ENCODE results near the gene GPD2.

The GPD2 gene

DNA sequence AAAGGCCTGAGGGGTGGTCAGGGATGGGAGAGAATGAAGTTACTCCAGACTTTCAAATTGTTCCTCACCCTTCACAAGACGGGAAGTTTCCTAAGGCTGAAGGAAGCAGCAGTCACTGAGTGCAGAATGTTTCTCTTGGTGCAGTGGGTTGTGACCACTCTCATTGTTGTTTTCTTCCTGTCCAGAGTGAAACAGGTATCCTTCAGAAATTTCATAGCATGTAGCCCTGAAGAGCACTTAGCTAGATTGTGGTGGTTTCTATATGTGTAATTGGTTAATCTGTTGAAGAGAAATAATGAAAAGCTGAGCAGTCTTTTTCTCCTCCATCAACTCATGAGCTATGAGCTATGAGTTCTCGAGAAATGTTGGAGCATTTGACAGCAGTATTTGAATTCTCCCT is 96.8 kb downstream of the GPD2 start:
- DNase-seq: no peak

DNA sequence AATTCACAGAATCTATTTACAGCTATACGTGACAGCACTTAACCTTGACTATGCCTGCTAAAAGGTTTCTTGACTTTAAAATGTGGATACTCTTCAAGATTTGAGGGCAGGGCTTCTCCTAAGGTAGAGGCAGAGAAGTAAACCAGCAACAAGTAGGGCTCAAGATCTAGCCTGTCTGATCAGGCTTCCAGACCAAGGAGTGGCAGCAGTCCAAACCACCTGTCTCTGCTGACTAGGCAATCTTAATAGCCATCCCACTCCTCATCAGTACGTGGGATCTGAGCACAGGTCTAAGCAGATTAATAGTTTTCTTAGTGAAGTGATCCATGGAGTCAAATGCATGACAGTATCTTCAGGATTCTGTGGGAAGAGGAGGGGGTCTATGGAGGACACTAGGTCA is 100.4 kb downstream of the GPD2 start:
- DNase-seq: no peak

DNA sequence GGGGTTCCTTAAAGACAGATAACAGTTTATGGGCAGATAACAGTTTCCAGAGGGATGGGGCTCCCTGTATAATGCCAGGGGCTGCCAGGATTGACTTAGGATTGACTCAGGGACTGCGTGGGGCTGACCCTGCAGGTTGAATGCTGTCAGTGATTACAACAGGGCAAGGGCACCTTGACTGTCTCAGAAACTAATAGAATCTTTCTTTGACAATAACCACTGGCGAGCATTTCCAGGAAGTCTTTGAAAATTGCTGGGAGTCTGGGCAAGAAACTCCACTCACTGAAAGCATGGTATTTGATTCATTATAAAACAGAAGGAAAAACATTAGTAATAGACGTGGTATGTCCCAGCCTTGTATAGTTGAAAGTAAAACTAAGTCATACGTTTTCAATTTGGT is 101.0 kb downstream of the GPD2 start:
- DNase-seq: no peak

DNA sequence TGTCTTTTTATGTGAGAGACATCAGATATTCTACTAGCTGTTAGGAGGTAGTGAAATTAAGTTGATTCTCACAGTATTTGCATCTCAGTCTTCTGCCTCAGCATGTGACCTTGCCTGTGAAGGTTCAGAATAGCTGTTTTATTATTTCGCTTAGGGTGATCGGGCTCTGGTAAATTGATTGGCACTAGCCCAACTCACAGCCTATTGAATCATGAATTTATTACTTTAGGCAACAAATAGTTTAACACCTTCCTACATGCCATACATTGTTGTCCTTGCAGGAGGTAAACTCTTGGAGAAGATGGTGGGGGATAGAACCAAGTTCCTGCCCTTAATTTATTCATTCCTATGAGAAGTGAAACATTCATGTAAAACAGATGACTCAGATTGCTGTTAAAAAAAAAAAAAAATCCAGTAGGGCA is 101.9 kb downstream of the GPD2 start:
- no peak for DNase-seq

DNA sequence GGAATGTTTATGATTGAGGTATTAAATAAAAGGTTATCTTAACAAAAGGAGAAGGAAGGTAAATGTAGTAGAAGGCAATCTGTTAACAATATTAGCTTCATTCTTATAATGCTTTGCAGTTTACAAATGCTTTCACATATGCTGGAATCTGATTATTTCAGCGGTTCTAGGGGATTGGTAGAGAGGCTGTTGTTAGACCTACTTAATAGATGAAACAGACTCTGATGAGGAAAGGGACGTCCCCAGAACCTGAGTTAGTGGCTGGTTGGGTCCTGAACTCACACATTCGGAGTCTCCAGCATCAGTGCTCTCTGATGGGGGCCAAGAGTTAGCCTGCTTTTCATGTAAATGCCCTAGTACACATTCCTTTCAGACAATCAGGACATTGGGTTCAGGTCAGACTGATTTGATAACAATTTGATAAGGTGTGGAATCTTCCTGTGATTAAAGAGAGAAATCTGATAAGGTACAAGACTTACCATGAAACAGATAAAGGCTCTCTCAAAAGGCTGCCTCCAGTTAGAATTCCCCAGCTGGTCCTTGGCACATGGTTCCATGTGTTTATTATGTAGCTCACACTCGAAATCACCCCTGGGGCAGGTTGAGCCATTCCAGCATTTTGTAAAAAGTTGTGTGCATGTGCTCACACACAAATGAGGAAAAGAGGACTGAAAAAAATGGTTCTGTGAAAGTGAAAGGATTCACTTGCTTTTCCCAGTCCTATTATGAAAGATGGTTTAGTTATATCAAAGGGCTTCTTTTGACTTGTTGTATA is 103.1 kb downstream of the GPD2 start:
- DNase-seq: no peak

DNA sequence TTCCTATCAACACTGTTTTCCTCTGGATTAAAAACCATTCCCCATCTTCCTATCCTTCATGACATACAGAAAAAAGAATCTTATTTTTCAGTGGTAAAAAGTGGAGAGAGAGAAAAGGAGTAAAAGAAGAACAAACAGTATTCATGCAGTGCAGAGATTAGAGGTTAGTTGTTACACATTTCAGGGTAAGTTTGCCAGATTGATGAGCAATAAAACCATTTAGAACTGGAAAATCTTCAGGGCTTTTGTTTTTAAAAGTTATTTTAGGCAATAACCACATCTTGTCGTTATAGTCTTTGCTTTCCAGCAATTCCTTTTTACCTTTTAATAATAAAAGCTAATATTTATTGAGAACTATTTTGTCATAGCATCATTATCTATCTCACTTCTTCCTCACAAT is 104.5 kb downstream of the GPD2 start:
- no peak for DNase-seq

DNA sequence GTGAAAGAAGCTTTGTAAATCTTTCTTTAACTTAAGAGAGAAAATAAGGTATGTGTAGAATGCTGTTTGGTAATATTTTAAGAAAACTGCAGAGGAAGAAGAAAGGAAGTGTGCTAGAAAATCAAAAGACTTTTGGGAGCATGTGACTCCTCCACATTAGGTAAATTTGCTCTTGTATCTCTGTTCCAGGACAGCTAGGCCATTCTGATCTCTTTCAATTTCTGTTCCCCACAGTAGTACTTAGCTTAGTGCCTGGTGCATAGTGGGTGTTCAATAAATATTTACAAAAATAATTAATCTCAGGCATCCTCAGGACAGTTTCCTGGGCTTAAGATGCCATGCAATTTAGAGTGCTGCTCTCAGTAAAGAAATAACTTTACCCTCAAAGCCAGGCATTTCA is 105.0 kb downstream of the GPD2 start:
- DNase-seq: no peak

DNA sequence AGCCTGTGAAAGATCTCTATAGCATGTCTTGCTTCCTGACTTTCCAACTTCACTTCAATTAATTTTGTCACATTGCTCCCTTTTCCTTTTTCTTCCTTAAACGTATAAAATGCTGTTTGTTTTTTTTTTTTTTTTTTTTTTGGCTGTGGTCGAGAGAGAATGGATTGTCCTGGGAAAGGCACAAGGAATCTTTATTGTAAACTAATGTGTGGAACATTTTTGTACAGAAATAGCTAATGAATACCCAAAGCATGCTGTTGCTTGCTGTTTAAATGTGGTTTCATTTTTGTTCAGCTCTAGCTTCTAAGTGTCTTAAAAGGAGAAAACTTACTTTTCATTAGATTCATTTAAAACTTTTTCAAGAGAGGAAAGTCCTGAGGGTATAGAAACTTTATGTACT is 105.5 kb downstream of the GPD2 start:
- DNase-seq: no peak

DNA sequence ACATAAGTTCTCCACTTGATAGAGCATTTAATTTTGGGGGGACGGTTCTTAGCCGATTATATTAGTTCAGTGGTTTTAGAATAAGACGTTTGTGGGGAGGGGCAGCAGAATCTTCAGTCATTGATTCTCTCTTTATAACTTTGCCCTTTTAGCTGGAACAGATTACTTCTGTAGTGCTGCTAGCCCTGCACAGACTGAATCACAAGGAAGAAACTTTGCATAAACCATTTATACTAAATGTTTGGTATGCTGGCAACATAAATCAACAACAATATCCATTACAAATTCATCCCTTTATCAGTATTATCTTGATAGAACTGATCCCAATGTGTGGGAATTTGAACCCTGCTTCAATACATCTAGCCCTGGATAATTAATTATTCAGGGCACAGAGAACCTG is 112.2 kb downstream of the GPD2 start:
- DNase-seq: no peak

DNA sequence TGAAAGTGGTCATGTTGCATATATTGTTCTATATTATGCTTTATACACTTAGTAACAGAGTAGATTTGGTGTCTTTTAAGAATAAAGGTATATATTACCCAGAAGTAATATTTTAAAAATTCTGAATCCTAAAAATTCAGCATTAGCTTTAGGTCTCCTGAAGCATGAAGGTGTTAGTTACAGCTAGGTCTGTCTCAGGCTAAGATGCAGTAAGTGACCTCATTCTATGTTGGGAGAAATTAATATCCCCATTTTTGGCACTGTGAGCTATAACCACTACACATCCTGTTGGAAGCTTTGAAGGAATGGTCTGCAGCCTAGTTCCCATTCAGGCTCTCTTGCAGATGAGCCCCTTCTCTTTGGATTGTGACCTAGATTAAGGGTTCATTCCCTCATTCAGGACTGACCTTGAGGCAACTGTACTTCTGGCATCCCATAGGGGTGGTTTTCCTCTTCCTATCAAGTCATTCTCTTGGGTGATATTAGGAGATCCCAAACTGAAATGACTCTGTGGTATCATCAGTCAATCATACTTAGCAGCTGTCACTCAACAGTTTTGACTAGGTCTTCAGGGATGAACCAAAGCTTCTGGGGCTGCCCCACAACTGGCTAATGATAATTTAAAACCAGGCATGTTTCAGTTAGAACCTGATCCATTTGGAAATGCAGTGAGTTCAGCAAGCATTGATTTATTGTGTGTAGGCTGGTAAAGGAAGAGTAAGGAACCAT is 117.7 kb downstream of the GPD2 start:
- DNase-seq: no peak

DNA sequence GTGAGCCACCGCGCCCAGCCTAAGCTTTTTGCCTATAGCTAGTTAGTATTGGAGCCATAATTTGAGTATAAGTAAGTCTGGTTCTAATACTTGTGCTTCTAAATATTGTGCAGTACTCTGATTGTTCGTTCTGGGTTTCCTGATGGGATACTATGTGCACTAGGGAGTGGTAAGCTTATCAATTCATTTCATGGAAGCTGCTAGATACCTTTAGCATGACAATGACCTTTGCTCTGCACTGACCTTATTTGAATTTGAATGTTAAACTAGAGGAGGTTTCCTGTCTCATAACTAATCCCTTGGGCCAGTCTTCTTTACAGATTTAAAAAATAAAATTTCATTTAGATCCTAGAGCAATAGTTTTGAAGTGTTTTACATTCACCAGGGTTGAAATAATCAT is 125.1 kb downstream of the GPD2 start:
- DNase-seq: no peak

DNA sequence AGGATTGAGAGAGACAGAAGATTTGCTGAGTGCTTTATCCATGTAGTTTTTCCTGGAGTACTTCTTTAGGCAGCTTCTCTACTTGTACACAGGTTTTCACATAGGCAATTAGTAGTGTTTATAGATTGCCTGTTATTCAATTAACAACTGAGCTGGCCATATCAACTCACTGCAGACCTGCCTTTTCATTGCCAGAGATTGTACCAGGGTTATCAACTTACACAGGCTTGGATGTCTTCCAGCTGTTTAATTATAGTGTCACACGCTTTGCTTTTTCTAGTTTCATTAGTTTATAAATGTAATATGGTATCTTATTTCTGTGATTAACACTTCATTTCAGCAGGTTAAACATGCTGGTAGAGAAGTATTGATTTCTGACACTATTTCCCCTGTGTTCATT is 125.9 kb downstream of the GPD2 start:
- peak; percentile 97 for DNase-seq

DNA sequence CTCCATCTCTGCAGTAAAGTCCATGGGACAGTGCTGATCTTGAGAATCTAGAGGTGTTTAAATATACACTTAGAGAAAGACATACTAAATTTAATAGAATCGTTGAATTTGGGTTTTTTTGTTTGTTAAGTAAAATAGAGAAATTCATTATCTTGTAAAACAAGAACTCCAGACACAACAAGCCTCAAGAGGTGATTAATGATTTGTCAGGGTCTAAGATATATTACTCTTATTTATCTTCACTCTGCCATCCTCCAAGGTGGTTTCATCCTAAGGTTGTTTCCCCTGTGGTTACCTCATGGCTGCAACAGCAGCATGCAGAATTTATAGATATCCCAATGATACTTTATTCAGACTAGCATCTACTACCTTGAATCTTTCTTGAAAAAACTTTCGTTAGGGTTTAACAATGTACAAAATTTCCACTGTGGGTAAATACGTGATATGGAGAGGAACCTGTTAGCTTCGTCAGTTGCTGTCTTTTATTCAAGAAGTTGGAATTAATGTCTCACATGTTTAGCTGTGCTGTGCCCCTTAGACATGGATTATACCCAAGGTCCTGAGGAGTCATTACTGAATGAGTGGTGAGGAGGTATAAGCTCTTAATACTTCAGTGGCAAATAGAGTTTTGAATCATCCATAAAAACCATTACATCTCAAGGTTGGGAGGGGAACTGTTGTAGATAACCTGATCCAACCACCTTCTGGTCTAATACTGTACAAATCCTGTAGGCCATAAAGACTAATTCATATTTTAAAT is 128.0 kb downstream of the GPD2 start:
- DNase-seq: no peak

DNA sequence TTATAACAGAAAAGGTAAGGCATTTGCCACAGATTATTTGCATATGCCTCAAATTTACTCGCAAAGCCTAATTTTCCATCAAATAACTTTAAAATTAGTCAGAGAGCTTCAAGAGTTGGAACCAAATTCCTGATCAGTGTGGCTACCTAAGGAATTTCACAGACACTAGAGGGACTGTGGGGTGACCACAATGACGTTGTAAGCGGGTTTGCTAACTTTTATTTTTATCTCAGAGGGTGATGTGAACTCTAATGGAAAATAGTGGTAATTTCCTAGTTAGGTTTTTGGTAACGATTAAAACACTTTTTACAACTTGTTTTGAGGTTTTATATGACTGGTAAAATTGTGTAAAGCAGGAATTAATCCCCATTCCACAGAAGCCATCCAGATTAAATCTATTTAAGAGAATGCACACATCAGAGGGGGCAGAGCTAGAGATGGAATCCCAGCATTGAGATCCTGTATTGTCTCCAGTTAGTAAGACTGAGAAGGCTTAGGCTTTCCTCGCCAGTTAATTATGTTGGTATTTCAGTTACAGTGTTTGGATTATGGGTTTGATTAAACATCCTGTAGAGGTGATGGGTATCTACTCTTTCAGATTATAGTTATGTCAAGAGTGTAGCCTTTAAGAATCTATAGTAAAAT is 129.0 kb downstream of the GPD2 start:
- no peak for DNase-seq

DNA sequence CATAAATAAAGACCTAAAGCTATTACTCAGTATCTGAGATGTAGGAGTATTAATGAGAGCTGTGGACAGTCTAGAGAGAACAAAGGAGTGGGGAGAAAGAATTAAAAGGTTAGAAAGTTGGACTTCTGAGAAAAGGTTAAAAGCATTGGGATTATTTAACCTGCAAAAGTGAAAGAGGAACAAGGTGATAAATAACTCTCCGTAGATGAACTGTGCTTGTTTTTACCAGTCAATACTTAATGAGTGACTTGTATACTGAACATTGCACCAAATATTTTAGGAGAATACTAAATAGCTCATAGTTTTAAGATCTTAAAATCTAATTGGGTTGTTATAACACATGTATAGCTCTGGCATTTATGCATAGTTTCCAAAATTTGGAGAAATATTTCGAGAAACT is 137.5 kb downstream of the GPD2 start:
- no peak for DNase-seq

DNA sequence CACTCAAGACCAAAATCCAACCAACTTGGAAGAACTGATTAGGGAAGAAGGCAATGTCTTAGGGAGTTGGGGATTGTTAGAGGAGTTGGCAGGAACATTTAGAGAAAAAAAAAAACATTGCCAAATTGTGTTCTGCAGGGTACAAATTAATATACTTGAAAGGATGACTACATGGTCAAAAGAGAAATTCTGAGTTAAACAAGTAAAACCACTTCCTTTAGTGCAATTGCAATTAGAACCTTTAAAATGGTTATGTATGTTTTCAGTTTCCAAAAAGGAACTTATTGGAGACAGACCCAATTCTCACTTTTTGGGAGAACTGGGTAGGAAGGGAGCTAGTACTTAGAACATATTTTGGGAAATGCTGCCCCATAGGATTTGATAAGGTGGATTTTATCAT is 137.9 kb downstream of the GPD2 start:
- no peak for DNase-seq

DNA sequence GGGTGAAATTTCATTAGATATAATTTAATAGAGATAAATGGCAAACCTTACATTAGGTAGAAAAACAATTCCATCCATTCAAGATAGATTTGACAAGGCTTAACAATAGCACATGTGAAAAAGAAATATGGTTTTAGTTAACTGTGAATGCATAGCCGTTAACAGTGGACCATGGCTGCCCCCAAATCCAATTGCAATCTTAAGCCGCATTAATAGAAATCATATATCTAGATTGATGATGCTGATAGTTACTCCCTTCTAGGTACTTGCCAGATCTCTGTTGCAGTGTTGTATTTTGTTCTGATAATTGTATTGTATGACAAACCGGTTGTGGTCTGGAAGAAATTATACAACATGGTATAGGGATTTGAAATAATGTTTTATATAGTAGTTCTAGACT is 139.8 kb downstream of the GPD2 start:
- no peak for DNase-seq

DNA sequence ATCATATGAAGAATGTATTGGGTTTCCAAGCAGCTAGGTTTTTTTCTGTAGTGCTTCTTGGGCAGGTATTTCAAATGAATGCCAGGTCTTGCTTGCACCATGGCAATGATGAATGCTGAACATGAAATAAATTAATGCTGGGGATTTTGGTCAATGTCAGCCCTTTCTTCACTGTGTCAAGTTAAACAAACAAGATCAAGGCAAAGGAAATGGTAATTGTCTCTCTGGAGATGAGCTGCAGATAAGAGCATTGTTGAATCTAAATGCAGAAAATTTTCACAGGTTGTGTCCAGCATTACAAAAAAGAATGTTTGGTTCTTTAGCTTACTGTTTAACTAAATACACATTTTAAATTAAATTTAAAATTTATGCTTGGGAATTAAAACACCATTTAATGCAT is 144.3 kb downstream of the GPD2 start:
- no peak for DNase-seq

DNA sequence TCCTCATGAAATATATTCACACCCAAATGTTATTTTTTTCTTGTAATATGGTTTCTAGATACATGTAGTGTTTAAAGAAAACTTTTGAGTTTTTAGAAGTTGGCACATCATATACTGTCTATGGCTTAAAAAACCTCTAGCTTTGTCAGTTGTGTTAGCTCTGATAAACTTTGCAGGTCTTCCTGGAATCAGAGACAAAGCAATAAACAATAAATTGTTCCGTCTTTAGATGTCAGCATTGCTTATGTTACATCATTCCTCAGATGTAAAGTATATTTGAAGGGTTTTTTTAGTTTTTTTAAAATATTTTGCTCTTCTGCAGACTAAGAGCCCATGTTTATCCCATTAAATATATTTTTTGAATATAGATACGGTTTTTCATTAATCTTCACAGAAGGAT is 145.1 kb downstream of the GPD2 start:
- DNase-seq: no peak

DNA sequence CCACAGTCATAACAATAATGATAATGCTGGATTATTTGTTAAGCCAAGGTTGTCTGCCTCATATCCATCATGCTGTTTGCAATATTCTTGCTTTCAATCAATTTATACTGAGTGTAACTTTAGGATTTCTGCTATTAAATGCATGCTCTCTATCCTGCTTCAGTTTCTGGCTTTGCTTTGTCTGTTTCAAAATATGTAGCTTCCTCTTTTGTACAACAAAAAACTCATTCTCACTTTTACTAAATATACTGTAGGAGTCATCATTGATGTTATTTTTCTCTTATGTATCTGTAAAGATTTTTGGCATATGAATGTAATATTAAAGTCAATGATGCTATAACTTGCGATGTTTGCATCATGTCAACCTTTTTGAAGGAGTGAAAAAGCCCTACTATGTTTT is 149.3 kb downstream of the GPD2 start:
- DNase-seq: no peak

DNA sequence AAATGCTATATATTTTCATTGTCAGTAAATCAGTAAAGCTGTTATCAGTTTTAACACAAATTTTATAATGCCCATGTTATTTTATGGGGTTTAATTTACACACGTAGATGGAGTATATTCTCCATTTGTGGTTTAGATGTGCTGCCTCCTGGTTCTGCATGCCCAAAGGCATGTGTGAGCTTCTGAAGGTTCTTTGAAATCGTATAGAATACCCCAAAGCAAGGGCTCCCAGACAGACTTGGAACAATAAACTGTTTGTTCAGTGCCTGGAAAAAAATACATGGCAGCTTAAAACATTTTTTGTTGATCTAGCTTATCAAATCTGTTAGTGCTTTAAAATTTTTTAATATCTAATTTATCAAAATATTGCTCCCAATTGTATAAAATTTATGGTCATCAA is 150.4 kb downstream of the GPD2 start:
- no peak for DNase-seq

DNA sequence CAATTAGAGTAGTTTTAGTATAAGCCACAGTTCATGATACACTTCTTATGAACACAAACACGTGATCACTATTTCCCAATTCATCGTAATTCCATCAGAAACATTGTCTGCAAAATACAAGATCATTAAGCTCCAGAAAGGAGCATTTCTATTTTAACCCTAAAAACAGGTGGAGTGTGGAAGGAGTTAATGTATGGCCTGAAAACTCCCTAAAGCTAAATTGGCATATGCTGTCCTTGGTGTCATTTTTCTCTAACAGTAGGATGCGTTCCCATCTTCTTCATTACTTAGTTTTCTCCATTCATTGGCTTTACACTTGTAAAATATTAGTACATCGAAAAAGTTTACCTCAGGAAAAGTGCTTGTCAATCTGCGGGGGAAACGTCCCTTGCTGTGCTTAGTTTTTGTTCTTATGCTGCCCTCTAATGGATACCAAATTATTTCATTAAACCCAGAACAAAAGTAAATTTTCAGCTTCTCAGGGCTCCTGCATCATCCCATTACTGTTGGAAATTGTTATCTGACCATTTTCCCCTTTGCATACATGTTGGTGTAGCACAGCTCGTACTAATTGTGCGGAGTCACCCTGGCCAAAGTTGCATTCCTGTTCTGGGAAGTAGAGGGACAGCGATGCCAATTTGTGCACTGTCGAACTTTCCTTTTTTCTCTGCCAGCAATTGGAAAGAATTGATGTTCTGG is 153.4 kb downstream of the GPD2 start:
- DNase-seq: peak; percentile 28
